Measurements from ENCODE around the gene ZNF579. TPM values are rescaled to one million over a fixed set of nuclear protein-coding genes. Genes with fewer than 3 reads are reported as not detected.

ZNF579 gene
- total RNA-seq, 1 experiment from 2014 or later = 19.9 TPM

DNA sequence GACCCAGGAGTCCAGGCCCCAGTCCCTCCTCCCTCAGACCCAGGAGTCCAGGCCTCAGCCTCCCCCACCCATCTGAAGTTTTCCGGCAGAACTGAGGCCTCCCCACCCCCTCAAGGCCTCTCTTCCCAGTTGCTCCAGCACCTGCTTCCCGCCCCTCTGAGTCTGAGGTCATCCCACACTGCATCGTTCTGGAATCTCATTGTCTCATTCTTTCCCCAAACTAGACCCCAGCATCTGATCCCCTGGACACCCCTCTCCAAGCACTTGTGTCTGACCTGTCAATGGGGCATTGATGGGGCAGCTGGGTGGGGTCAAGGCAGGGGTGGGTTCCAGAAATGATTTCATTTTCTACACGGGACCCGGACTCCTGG is 42.9 kb downstream of the ZNF579 start:
- Histone ChIP-seq H3K4me2 (ENCODE audit: insufficient read depth, insufficient read length, low read length) (no peak overlapping the region), H3K79me2 (ENCODE audit: insufficient read depth, low read length) (no peaks in the 10 kb centered on the region), H3K14ac (ENCODE audit: insufficient read depth, low read length) (peak overlapping the region; percentile 80; the same call in 1 of the 2 replicates), H4K91ac (ENCODE audit: insufficient read length, low read depth, low read length) (no peak overlapping the region), H2BK5ac (ENCODE audit: insufficient read length, low read length) (peak overlapping the region; percentile 55), H3K4me1 (ENCODE audit: insufficient read depth, low read length) (no peaks in the 10 kb centered on the region; the same call in 1 of the 2 replicates), H3K4ac (ENCODE audit: low read depth, low read length) (no peak overlapping the region), H2BK120ac (ENCODE audit: low read depth, low read length, poor library complexity, severe bottlenecking) (peak overlapping the region; percentile 85), H2BK15ac (ENCODE audit: low read depth, low read length) (no peak overlapping the region), H3K56ac (ENCODE audit: insufficient read length, low read depth, low read length) (no peak overlapping the region), H2AK5ac (ENCODE audit: insufficient read length, low read length) (no peak overlapping the region), H3K18ac (ENCODE audit: insufficient read length, low read depth, low read length) (peak overlapping the region; percentile 80), H3T11ph (ENCODE audit: low read length) (no peak overlapping the region), H3K27me3 (ENCODE audit: insufficient read depth, low read length) (no peaks in the 10 kb centered on the region), H4K8ac (replicated peaks; ENCODE audit: insufficient read length, low read depth, low read length) (no peak overlapping the region), H3K9ac (ENCODE audit: extremely low read depth, insufficient read length, low read length) (peak overlapping the region; percentile 16), H3K27ac (ENCODE audit: insufficient read length, low read depth, low read length) (no peak overlapping the region), H4K20me1 (ENCODE audit: control insufficient read depth, insufficient read depth, insufficient read length) (peaks cover 2% of the 10 kb centered on the region), H3K23ac (ENCODE audit: insufficient read length, low read depth, low read length) (no peak overlapping the region), H3K23me2 (ENCODE audit: insufficient read length, low read depth, low read length, poor library complexity, severe bottlenecking) (no peaks in the 10 kb centered on the region), H3K79me1 (ENCODE audit: insufficient read depth, low read depth, low read length, poor library complexity, severe bottlenecking) (no peaks in the 10 kb centered on the region), H2AFZ (ENCODE audit: low read length) (no peak overlapping the region), H3K9me3 (ENCODE audit: control insufficient read depth, low read depth, low read length) (no peaks in the 10 kb centered on the region), H2BK20ac (ENCODE audit: low read depth, low read length, poor library complexity, severe bottlenecking) (no peak overlapping the region), H4K5ac (ENCODE audit: insufficient read length, low read depth, low read length) (no peak overlapping the region), H2BK12ac (ENCODE audit: insufficient read length, low read depth, low read length) (peak overlapping the region; percentile 23)
- Mint-ChIP-seq H3K27me3 (ENCODE audit: low read depth) (peaks cover 7% of the 10 kb centered on the region), H3K36me3 (ENCODE audit: insufficient read depth in 1 of 3, low read depth in 3 of 3) (peaks cover 0 to 6% (median 0%) of the 10 kb centered on the region in 3 experiments; a peak in 1 of 7 replicates), H3K4me1 (peaks cover 4 to 36% of the 10 kb centered on the region in 2 experiments; a peak in 3 of 4 replicates), H3K4me3 (peak overlapping the region in 1 of 2 experiments; percentile 42; a peak in 1 of 5 replicates), H3K27ac (peak overlapping the region; percentile 64 to 97 (median 73); a peak in 4 of 7 replicates), H3K9me3 (peaks cover 4 to 6% of the 10 kb centered on the region in 2 experiments; a peak in 3 of 5 replicates)
- no CpG with 5 or more reads among the region's 5 CpGs for WGBS (ENCODE audit: extremely low coverage, insufficient read length, low lambda C conversion rate)
- peak; percentile 72 for DNase-seq
- TF ChIP-seq, protein P1, sequence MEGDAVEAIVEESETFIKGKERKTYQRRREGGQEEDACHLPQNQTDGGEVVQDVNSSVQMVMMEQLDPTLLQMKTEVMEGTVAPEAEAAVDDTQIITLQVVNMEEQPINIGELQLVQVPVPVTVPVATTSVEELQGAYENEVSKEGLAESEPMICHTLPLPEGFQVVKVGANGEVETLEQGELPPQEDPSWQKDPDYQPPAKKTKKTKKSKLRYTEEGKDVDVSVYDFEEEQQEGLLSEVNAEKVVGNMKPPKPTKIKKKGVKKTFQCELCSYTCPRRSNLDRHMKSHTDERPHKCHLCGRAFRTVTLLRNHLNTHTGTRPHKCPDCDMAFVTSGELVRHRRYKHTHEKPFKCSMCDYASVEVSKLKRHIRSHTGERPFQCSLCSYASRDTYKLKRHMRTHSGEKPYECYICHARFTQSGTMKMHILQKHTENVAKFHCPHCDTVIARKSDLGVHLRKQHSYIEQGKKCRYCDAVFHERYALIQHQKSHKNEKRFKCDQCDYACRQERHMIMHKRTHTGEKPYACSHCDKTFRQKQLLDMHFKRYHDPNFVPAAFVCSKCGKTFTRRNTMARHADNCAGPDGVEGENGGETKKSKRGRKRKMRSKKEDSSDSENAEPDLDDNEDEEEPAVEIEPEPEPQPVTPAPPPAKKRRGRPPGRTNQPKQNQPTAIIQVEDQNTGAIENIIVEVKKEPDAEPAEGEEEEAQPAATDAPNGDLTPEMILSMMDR (conservative IDR thresholded peaks at IDR 0.05) = no peak

Measured in H9 (cell line).